Limb (tissue), 2 donors: ENCODE measurements around the gene RBCK1.
"Not testable (repeated sequence)": the region's sequence is repeated elsewhere in the genome, so short reads cannot be mapped to it uniquely, and the experiment has no call there.

Experiments used
- DNase-seq, 2 donors: peaks; one replicate each; pipeline ENCODE4 v3.0.0-alpha.2; 2016; ENCODE audit errors: extremely low spot score in 2 of 2

The RBCK1 gene

DNA sequence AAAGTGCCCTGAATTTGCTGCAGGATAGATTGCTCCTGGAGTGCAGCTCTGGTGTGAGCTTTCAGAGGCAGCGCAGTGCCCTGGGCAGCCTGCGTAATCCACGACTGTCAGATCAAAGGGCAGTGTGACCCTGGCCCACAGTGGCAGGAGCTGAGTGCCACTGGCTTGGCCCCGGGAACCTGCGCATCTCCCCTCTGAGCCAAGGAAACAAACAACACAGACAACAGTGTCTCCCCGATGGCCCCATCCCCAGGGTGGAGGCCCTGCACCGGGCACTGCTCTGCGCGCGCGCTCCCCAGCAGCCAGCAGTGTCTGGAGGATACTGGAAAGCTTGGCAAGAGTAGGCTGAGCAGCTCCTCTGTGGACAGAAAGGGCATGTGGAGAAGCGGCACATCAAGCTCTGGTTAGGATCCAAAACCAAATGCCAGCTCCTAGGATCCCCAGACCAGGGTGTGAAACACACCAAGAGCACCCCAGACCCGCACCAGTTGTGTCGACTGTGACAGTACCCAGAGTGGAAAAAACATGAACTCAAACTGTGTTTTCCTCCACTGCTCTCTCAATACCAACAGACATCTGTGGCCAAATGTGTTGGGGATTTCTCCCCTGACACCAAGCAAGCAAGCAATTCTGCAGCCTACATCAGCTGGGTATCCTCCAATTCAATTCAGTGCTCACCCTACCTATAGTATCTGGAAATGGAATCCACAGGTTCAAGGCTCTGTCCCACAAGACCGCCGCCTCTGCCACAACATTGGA, 26.7 kb downstream of the RBCK1 start:
- DNase-seq = no peak

DNA sequence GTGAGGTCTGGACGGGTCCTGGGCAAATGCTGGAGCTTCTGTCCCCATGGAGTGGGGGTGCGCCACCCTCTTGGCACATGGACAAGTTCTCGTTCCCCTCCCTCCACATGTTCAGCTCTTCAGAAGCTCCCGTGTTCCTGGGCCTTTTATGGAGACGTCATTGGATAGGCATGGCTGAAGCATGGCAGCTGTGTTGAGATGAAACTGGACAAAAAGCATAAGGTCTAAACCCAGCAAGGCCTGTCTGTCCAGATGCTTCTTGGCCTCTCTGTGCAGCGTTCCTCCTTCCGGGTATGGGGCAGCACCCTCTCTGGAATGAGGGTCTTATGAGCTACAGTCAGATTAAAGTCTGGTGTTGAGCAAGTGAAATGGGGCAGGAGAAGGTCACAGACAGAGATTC, 27.5 kb downstream of the RBCK1 start:
- no peak for DNase-seq

DNA sequence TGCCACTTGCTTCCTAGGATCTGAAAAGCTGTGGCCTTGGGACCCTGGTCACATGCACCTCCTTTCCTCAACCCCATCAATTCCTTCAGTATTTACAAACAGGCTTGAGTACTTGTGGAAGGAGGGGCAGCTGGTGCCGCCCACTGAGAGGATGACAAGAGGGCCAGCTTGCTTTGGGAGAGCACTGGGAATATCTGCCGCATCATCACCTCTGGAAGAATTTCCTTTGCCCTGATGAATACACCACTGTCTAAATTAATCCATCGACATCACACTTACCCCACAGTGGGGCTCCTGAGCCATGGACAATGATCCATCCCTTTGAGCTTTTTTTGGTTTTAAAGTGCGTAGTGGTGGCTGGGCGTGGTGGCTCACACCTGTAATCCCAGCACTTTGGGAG, 28.4 kb downstream of the RBCK1 start:
- DNase-seq = no peak

DNA sequence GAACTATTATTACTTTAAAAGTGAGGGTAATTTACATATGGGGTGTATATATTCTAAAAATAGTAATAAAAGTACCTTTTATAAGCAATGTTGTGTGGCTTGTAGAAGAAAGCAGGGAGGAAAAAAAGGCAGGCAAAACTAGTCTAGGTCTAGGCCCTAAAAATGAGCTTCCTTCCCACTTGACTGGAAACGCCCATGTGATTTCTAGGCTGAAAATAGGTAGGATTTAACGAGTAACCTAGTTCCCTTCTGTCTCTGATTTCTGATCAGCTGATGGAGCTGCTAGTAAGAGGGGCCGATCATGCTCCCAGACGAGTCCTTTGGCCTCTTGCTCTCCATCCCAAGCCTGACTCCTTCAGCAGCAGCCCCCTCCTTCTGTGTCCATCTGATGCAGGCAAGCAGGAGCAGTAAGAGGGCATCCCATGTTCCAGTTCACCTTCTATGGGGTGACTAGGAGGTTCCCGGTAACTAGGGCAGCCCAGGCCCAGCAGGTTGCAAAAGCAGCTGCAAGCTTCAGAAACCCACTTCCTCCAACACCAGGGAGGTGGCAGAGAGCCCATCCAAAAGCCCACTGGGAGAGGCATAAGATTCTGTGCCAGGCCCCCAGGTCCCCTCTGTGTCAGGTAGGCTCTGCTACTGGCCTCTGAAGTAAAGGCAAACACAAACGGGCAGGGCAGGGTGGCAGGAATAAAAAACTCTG, 29.8 kb downstream of the RBCK1 start:
- DNase-seq = no peak

DNA sequence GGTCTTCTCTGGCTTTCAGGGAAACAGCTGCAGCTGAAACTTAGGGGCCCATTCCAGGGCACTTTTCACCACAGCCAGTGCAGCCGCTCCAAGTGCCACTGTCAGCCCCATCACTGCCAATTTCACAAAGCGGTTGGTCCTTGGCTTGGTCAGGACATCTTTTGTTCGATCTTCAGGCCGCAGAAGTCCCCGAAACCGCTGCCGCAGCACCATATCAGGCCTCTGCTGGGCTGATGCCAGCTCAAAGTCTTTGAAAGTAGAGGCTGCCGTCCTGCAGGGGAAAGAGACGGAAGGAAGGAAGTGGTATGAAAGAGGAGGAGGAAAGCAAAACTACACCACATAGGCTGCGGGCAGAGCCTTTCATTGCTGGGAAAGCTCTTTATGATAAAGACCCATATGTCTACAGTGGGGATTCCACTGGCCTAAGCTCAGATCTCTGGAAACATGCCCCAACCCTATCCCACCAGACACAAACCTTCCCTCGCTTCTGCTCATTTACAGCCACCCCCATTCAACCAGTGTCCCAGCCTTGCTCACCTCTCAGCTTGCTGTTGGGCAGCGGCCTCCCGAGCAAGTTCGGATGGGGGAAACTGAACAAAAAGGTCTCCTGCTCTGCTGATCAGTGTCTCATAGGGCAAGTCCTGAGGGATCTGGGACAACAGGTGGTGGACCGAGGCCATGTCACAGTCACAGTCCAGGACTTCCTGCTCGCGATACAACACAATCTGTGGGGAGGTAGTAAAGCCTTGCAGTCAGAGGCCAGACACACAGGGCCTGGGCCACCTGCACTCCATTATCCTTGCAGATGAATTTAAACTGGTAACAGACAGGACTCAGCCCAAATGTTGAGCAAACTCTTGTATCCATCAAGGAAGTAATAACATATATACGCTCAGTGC, 30.7 kb downstream of the RBCK1 start:
- DNase-seq = no peak

DNA sequence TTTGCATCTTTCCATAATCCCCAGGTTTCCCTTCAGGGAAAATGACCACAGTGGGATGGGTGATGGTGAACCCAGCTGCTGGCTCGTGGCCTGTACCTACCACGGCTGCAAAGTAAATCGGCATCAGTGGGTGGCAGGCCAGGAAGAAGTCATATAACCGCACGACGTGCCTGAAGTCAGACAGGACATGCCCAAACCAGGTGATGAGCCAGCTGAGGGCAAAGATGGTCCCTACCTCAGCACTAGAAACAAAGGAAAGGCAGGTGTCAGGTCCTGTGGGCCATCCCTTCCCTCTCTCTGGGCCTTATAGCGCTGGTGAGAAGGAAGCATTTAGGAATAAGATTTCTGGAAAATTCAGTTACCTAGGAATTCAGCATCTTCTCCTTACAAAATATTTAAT, 32.0 kb downstream of the RBCK1 start:
- no peak for DNase-seq

DNA sequence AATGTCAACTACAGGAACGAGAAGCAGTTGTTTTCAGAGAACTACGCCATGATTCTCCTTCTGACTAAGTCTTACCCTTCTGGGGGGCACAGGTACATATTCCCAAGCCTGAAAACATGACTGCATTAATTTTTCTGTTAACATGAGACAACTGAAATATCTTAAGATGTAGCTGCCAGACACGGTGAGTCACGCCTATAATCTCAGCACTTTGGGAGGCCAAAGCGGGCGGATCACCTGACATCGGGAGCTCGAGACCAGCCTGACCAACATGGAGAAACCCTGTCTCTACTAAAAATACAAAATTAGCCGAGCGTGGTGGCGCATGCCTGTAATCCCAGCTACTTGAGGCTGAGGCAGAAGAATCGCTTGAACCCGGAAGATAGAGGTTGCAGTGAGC, 32.5 kb downstream of the RBCK1 start:
- DNase-seq = no peak

DNA sequence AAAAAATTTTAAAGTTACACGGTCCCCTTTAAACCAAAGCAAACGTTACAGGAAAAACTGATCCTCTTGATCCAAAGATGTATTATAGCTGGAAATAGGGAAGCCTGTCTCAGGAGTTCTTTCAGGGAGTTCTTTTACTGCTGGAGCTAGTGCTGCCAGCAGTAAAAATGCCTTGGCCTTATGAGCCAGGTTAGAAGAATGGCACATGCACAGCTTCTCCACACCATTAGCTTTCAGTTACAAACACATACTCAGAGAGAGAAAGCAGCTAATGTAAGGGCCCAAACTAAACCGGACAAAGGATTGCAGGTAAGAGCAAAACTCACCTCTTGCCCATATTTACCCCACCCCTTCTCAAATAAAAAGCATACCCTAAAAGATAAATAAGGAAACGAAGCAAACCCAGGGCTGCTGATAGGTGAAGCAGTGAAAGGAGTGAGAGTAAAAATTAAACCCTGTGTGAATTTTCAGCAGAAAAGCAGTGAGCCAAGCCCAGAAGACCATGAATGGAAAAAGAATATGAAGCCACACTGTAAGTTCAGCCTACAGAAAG, 35.2 kb downstream of the RBCK1 start:
- DNase-seq = no peak

DNA sequence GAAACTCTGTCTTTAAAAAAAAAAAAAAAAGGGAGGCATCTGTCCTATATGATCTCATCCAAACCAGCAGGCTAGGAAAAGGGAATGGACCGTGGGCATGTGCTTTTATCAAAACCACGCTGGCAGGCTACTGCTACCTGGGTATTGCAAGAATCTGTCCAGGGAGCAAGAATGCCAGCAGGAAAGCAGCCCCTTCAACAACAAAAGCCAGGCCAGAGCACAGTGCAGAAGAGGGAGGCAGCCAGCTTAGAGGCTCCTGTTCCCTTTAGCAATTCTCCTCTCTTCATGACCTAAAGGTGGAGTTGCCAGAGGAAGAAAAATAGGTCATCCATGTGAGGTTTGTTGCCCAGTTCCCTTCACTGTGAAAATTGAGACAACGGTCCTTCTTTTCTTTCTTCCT, 36.0 kb downstream of the RBCK1 start:
- DNase-seq = no peak

DNA sequence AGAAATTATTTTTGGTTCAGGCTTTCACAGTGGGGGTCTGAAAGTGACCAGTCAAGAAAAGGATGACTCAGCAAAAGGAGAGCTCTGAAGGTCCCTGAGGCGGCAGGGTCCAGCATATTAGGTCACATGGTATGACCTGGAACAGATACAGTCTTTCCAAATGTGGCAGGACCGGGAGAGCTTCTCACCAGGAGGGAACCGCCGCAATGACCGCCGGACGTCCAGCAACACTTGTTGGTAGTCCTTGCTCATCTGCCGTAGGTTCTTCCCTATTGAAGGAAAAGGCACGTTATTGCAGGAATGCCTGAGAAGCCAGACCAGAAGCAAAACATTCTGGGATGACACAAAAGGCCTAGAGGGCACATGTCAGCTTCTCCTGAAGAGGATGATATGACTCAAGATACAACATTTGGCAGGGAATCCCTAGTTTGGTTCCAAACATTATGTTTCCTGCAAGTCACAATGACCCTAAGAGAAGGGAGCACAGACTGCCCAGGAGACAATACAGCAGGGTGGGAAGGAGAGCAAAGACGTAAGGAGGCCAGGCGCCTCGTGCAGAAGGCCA, 36.8 kb downstream of the RBCK1 start:
- DNase-seq = no peak

DNA sequence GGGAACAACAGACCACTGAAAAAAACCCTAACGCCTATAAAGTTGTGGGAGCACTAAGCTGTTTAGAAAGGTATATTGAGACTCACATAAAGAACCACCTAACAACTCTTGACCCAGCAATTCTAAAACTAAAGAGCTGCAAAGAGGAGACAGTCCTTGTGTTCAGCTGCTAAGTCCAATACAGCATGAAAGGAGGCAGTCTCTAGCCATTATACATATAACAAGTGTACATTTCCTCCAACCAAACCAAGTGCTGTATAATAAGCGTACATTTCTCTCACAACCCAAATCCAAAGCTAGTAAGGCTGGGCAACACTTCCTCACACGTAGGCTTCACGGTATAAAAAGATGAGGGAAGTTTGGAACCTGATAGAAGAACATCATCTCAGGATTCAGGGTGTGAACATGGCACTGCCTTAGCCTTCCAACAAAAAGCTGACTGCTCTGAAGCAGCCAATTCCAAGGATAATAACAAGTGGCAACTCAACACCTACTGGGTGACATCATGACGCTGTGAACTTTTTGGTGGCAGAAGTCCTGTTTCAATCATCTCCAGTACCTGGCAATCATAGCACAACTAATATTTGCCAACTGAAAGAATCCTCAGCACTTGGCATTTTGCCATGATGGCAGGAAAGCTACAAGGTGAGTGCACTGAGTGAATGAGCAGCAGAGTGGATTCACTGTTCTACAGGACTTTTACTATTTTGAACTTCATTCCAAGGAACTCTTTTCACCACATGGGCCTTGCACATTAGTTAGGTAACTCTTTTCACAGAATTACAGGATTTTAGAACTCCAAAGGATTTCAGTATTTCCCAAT, 37.6 kb downstream of the RBCK1 start:
- no peak for DNase-seq

DNA sequence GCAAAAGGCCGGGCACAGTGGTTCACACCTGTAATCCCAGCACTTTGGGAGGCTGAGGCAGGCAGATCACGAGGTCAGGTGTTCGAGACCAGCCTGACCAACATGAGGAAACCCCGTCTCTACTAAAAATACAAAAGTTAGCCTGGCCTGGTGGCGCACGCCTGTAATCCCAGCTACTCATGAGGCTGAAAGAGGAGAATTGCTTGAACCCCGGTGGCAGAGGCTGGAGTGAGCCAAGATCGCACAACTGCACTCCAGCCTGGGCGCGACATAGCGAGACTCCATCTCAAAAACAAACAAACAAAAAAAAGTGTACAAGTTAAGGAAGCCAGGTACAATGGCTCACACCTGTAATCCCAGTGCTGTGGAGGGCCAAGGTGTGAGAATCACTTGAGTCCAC, 43.9 kb downstream of the RBCK1 start:
- not testable (repeated sequence) for DNase-seq

DNA sequence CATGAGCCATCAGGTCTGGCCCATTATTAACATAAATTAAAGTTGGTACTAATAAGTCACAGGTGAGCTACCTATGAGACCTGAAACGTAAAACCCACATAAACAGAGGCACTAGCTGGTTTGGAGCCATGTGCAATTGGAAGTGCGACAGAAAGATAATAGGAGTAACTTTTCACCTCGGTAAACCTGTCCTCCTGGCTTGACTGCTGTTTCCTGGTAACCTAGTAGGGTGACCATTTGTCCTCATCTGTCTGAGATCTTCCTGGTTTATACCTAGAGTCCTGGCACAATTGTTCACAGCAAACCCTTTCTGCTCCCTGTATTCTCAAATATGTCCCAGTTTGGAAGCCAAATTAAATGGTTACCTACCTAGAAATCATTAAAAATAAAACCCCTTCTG, 46.9 kb downstream of the RBCK1 start:
- no peak for DNase-seq

DNA sequence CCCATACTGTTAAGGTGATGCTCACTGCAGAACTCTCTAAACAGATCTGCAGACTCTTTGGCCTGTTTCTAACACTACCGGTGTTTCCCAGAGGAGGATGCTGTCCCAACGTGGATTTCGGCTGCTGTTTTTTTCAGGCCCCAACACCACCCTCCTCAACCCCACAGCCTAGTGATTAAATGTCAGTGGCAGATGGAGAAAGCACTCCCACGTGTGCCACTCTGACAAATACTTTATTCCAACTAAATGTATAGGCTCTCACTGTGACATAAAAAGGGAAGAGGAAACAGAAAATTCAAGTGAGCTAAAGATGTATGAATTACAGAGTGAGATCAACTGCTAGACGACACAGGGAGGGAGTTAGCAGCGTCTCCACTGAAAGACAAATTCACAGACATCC, 50.7 kb downstream of the RBCK1 start:
- DNase-seq = no peak

DNA sequence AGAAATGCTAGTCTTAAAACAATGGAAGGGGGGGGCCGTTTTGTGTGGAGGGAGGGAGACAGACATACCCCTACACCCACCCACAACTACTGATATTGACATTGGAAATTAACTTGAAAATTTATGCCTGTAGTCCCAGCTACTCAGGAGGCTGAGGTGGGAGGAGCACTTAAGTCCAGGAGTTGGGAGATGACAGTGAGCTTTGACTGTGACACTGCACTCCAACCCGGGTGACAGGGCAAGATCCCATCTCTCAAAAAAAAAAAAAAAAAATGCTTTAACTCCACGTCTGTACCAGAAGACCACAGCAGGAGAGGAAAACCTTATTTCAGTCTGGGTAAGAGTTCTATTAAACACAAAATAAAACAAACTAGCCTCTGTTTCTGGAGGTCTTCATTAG, 52.1 kb downstream of the RBCK1 start:
- no peak for DNase-seq

DNA sequence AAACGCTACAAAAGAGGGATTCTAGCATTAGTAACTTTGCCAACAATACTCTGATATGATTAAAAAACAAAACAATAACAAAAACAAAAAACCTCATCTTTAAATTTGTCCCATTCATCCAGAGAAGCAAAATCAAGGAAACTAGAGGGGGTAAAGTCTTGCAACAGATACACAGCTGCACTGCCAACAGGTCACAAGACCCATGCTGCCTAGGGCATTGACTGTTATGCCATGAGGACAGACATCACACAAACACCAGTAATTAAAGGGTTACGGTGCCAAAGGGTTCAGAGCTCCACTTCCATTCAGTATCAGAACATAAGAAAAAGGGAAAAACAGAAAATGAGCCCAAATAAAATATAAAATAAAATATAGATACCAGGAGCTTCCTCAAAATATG, 52.6 kb downstream of the RBCK1 start:
- DNase-seq = no peak

DNA sequence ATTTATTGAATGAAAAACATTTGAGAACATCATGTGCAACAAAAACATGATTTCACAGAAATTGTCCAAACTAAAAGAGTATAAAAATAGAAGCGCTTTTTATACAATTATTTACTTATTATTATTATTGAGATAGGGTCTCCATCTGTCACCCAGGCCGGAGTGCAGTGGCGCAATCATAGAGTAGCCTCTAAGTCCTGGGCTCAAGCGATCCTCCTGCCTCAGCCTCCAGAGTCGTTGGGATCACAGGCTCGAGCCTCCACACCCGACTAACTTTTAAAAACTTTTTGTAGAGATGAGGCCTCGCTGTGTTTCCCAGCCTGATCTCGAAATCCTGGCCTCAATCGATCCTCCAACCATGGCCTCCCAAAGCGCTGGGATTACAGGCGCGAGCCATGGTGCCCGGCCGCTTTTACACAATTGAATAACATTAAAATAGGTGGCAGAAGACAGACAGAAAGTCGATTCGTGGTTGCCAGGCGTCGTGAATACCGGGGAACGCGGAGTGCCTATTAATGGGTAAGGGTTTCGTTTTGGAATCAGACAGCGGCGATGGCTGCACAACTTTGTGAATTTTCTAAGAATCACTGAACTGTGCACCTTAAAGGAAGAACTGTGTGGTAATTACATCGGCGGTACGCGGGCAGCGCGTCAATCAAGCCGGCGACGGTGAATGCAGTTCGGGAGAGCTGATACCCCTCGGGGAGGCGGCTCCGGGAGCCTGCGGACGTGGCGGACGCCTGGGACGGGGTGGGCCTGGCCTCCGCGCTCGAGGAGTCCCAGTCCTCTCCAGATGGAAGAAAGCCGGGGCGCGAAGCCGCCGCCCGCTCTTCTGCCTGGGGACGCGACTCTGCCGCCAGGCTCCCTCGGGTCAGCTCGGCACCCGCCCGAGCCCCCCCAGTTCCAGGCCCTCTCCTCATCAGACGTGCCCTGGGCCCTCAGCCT, 53.4 kb downstream of the RBCK1 start:
- DNase-seq = no peak

DNA sequence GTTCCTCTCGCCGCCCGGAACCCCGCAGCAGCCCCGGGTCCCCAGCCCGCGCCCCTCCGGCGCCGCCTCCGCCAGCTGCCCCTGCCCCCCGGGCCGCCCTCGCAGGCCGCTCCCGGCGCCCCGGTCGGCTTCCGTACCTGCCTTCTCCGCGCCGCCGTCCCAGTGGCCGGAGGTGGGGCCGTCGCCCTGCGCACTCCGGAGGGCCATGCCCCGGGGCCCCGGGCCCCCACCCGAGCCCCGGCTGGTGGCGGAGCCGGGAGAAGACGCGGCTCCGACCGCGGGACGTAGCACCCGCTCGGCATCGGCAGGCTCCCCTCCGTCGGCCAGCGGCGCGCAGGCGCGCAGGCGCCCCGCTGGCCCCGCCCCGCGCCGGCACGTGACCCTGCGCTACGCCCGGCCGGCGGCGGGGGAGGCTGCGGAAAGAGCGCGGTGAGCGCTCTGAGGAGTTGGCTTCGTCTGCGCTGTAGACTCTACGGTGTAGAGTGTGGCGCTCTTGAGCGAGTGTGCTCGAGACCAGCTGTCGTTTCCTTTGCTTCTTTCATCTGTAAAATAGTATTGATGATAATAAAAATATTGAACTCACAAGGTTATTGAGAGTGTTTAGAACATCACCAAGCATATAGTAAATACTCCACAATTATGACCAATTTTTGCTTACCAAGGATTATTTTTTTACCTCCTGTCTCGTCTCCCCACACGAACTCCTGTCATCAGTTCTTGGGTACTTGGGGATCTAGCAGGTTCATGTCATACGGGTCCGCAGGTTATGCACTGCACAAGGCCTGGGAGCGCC, 54.3 kb downstream of the RBCK1 start, which contains the start of gene TBC1D20:
TBC1D20 (minus strand) TSS at position 335 of the 793 bp plus-strand sequence; CDS start at position 207, 128 bp downstream.
- peak; percentile 91 to 92 for DNase-seq

DNA sequence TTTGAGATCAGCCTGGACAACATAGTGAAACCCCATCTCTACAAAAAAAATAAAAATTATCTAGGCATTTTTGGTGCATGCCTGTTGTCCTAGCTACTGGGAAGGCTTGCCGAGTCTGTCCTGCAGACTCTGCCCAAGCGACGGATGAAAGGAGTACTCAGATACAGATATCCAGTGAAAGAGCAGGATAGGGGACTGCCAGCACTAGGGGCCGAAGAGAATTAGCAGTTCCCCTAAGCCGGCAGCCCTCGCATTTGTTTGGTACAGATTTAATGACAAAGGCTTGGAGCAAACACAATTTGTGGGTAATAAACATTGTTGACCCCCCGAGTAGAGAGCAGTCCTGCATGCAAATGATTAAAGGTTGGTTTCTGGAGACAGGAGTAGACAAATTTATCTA, 59.7 kb downstream of the RBCK1 start:
- DNase-seq = no peak
